Activated naive CD8-positive, alpha-beta T cell (primary cell): Measurements from ENCODE around the gene NF1.
"Not testable (repeated sequence)": the region's sequence is repeated elsewhere in the genome, so short reads cannot be mapped to it uniquely, and the experiment has no call there.

ENCODE experiments used
- H3K27ac Mint-ChIP-seq: one replicate; pipeline ENCODE4 v1.8.0; 2021; ENCODE audit warnings: mixed read lengths
- H3K27me3 Mint-ChIP-seq: one replicate; pipeline ENCODE4 v1.8.0; 2021; ENCODE audit warnings: mixed read lengths
- H3K36me3 Mint-ChIP-seq: one replicate; pipeline ENCODE4 v1.8.0; 2021; ENCODE audit warnings: mixed read lengths
- H3K4me1 Mint-ChIP-seq: one replicate; pipeline ENCODE4 v1.8.0; 2021; ENCODE audit warnings: low read depth, mixed read lengths
- H3K4me3 Mint-ChIP-seq: one replicate; pipeline ENCODE4 v1.8.0; 2021; ENCODE audit warnings: mild to moderate bottlenecking, mixed read lengths
- H3K9me3 Mint-ChIP-seq: one replicate; pipeline ENCODE4 v1.8.0; 2021; ENCODE audit warnings: low read depth, mixed read lengths

Gene NF1

GRCh38 chr17:31313982-31314781 lies 219.4 kb downstream of the NF1 start, which contains the start of gene EVI2B:
Gene EVI2B, minus strand, starts transcription at chr17:31314054. Its CDS starts 8,445 bp downstream, at chr17:31305609.
- Mint-ChIP-seq H3K27me3 (no peaks in the 10 kb centered on the region), H3K36me3 (peaks cover 10% of the 10 kb centered on the region), H3K4me1 (peaks cover 67% of the 10 kb centered on the region), H3K9me3 (peaks cover 3% of the 10 kb centered on the region), H3K4me3 (peak within 1 kb of the TSS; percentile 86), H3K27ac (peak within 1 kb of the TSS; percentile 97)

GRCh38 chr17:31314782-31315100 lies 220.0 kb downstream of the NF1 start:
- H3K27me3 Mint-ChIP-seq: no peaks in the 10 kb centered on the region
- H3K4me1 Mint-ChIP-seq: peaks cover 64% of the 10 kb centered on the region
- H3K9me3 Mint-ChIP-seq: peaks cover 3% of the 10 kb centered on the region
- H3K4me3 Mint-ChIP-seq: peak overlapping the region; percentile 86
- peak overlapping the region; percentile 97 for H3K27ac Mint-ChIP-seq
- peaks cover 10% of the 10 kb centered on the region for H3K36me3 Mint-ChIP-seq

GRCh38 chr17:31318298-31318801 lies 223.6 kb downstream of the NF1 start:
- Mint-ChIP-seq H3K9me3 (peaks cover 3% of the 10 kb centered on the region), H3K36me3 (peaks cover 10% of the 10 kb centered on the region), H3K27ac (peak overlapping the region; percentile 97), H3K27me3 (no peaks in the 10 kb centered on the region), H3K4me3 (peak overlapping the region; percentile 89), H3K4me1 (peaks cover 55% of the 10 kb centered on the region)

GRCh38 chr17:31318851-31319661 lies 224.3 kb downstream of the NF1 start:
- H3K36me3 Mint-ChIP-seq: peaks cover 10% of the 10 kb centered on the region
- peaks cover 3% of the 10 kb centered on the region for H3K9me3 Mint-ChIP-seq
- peak overlapping the region; percentile 89 for H3K4me3 Mint-ChIP-seq
- H3K27me3 Mint-ChIP-seq: no peaks in the 10 kb centered on the region
- H3K27ac Mint-ChIP-seq: peak overlapping the region; percentile 97
- peaks cover 58% of the 10 kb centered on the region for H3K4me1 Mint-ChIP-seq

GRCh38 chr17:31320241-31320640 lies 225.5 kb downstream of the NF1 start:
- Mint-ChIP-seq H3K27ac (peak overlapping the region; percentile 97), H3K9me3 (no peaks in the 10 kb centered on the region), H3K4me1 (peaks cover 49% of the 10 kb centered on the region), H3K36me3 (peaks cover 10% of the 10 kb centered on the region), H3K27me3 (no peaks in the 10 kb centered on the region), H3K4me3 (peak overlapping the region; percentile 89)

GRCh38 chr17:31320791-31321190 lies 226.0 kb downstream of the NF1 start:
- Mint-ChIP-seq H3K27ac (peak overlapping the region; percentile 97), H3K4me1 (peaks cover 45% of the 10 kb centered on the region), H3K27me3 (no peaks in the 10 kb centered on the region), H3K4me3 (peak overlapping the region; percentile 89), H3K36me3 (peaks cover 11% of the 10 kb centered on the region), H3K9me3 (no peaks in the 10 kb centered on the region)

GRCh38 chr17:31321481-31321880 lies 226.7 kb downstream of the NF1 start, which contains the start of gene EVI2A:
Gene EVI2A, minus strand, starts transcription at chr17:31321622. Its CDS starts 2,609 bp downstream, at chr17:31319013.
- H3K4me3 Mint-ChIP-seq: peak within 1 kb of the TSS; percentile 89
- H3K4me1 Mint-ChIP-seq: peaks cover 38% of the 10 kb centered on the region
- H3K27me3 Mint-ChIP-seq: no peaks in the 10 kb centered on the region
- H3K27ac Mint-ChIP-seq: peak within 1 kb of the TSS; percentile 97
- H3K36me3 Mint-ChIP-seq: peaks cover 16% of the 10 kb centered on the region
- no peaks in the 10 kb centered on the region for H3K9me3 Mint-ChIP-seq

- Mint-ChIP-seq H3K27ac (peak overlapping the region; percentile 97), H3K4me3 (peak overlapping the region; percentile 89), H3K9me3 (no peaks in the 10 kb centered on the region), H3K27me3 (no peaks in the 10 kb centered on the region), H3K4me1 (peaks cover 37% of the 10 kb centered on the region), H3K36me3 (peaks cover 18% of the 10 kb centered on the region)
Observed at GRCh38 chr17:31321966-31322365, 227.2 kb downstream of the NF1 start.

GRCh38 chr17:31323551-31323950 lies 228.8 kb downstream of the NF1 start:
- H3K9me3 Mint-ChIP-seq: no peaks in the 10 kb centered on the region
- H3K4me3 Mint-ChIP-seq: no peak overlapping the region

GRCh38 chr17:31327534-31328159 lies 232.9 kb downstream of the NF1 start:
- H3K4me1 Mint-ChIP-seq: peaks cover 30% of the 10 kb centered on the region
- H3K36me3 Mint-ChIP-seq: peaks cover 16% of the 10 kb centered on the region
- H3K27me3 Mint-ChIP-seq: no peaks in the 10 kb centered on the region
- no peak overlapping the region for H3K4me3 Mint-ChIP-seq
- H3K27ac Mint-ChIP-seq: peak overlapping the region; percentile 70
- H3K9me3 Mint-ChIP-seq: no peaks in the 10 kb centered on the region

More at GRCh38 chr17:31323551-31323950, 228.8 kb downstream of the NF1 start:
- Mint-ChIP-seq H3K27ac (peak overlapping the region; percentile 37), H3K27me3 (no peaks in the 10 kb centered on the region), H3K4me1 (peaks cover 36% of the 10 kb centered on the region), H3K36me3 (peaks cover 15% of the 10 kb centered on the region)

- Mint-ChIP-seq H3K9me3 (no peaks in the 10 kb centered on the region), H3K27me3 (no peaks in the 10 kb centered on the region), H3K4me3 (no peak overlapping the region), H3K4me1 (peaks cover 28% of the 10 kb centered on the region), H3K27ac (peak overlapping the region; percentile 70), H3K36me3 (peaks cover 16% of the 10 kb centered on the region)
Observed at GRCh38 chr17:31328160-31328535, 233.4 kb downstream of the NF1 start.

- H3K4me1 Mint-ChIP-seq: peaks cover 23% of the 10 kb centered on the region
- H3K27ac Mint-ChIP-seq: peak overlapping the region; percentile 46
Observed at GRCh38 chr17:31329221-31329620, 234.4 kb downstream of the NF1 start.

GRCh38 chr17:31339906-31340661 lies 245.3 kb downstream of the NF1 start:
- Mint-ChIP-seq H3K9me3 (no peaks in the 10 kb centered on the region), H3K4me3 (no peak overlapping the region), H3K27me3 (no peaks in the 10 kb centered on the region), H3K36me3 (peaks cover 17% of the 10 kb centered on the region), H3K4me1 (no peaks in the 10 kb centered on the region), H3K27ac (no peak overlapping the region)

More at GRCh38 chr17:31329221-31329620, 234.4 kb downstream of the NF1 start:
- Mint-ChIP-seq H3K9me3 (no peaks in the 10 kb centered on the region), H3K4me3 (no peak overlapping the region), H3K36me3 (peaks cover 16% of the 10 kb centered on the region), H3K27me3 (no peaks in the 10 kb centered on the region)

- not testable (repeated sequence) for H3K27me3 Mint-ChIP-seq, H3K9me3 Mint-ChIP-seq, H3K27ac Mint-ChIP-seq, H3K4me1 Mint-ChIP-seq, H3K4me3 Mint-ChIP-seq
- H3K36me3 Mint-ChIP-seq: peaks cover 26% of the 10 kb centered on the region
Observed at GRCh38 chr17:31345191-31345747, 250.5 kb downstream of the NF1 start.
